HK-2 (cell line): ENCODE results near the gene KCNA5.

Source experiments
- DNase-seq: peaks from one replicate; pipeline ENCODE4 v3.0.0-alpha.2; 2018; ENCODE audit not compliant: unreplicated experiment

Gene KCNA5

GRCh38 chr12:5064913-5065490 lies 21.3 kb downstream of the KCNA5 start:
- no peak for DNase-seq

DNA sequence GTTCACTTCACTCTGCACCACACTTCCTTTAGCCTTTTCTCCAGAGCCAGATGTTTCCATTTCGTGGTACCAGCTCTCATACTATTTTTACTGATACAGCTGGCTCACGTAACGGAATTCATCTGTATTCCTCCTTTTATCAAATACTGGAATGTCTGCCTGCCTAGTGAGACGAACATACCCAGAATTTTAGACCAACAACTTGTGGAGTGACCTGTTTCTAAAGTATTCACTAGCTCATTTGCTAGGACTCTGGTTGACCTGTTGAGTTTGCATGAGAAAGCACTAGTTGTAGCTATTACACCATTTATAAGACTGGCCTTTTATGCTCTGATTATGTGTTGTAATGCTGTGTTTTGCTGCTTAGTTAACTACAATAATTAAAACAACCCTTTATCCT lies 22.6 kb downstream of the KCNA5 start:
- DNase-seq = no peak

DNA sequence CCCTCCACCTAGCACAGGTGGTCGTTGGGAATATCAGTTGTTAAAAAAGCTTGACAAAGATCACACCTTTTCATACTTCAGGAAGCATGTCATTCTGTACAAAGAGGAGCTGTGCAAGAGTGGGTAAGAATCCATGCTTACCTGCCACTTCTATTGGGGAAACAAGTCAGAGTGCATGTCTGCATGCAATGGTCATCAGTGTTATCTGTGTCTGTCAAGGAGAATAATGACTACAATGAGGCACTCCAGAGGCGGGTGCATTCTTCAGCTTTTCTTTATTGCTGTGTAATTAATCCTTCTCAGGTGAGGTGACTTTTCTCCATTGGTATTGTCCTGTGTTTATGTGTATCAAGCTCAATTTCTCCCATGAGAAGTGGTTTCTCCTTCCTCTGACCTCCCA lies 24.4 kb downstream of the KCNA5 start:
- DNase-seq = no peak

- DNase-seq = no peak
Measured at GRCh38 chr12:5068619-5069018, 24.9 kb downstream of the KCNA5 start.

DNA sequence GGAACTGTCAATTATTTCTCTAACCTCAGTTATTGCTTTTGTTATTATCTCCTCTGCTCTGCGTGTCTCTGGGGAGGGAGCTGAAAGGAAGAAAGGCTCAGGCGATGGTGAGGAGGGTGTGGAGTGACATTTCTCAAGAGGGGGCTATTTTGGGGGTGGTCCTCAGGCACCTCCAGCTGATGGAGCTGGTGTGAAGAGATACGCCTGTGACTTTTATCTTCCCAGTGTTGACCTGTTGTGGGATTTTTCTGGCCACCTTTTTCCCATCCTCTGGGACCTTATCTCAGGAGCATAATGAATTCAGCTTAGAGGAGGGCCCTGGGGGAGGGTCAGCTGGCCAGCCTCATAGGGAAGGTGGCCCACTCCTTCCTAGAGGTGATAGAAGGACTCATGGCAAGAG lies 26.4 kb downstream of the KCNA5 start:
- no peak for DNase-seq

- DNase-seq = no peak
Measured at GRCh38 chr12:5071496-5071895, 27.8 kb downstream of the KCNA5 start.

DNA sequence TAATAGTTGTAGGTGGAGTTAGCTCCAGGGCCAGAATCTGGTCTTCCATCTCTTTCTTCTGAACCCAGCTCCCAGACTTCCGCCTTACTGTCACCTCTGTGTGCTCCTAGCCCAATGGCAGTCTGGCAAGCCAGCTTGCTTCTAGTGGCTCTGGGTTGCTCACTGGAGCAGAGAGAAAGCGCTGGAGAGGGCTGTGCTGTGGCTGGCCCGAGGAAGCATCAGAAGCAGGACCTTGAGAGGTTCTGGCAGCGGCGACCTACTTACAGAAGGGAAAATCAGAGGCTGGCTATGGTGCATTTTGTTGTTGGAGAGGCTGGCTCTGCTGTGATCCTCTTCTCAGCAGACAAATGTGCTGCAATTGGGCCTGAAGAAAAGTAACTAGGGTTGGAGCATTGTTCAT lies 28.6 kb downstream of the KCNA5 start:
- DNase-seq = no peak

DNA sequence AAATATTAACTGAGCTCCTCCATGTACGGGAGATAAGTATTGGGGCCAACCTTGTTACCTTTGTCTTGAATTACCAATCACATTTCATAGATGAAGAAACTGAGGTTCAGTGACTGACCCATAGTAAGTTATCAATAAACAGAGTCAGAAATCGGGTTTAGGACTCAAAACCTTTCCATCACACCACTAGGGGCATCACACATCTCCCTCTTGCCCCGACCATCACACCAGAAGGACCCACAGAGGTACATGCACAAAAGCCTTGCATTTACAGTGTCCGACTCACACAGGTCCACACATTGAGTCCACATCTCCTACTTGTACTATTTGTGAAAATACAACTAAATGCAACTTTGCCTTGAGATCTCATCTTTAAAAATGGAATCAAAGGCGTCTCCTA lies 29.4 kb downstream of the KCNA5 start:
- no peak for DNase-seq

DNA sequence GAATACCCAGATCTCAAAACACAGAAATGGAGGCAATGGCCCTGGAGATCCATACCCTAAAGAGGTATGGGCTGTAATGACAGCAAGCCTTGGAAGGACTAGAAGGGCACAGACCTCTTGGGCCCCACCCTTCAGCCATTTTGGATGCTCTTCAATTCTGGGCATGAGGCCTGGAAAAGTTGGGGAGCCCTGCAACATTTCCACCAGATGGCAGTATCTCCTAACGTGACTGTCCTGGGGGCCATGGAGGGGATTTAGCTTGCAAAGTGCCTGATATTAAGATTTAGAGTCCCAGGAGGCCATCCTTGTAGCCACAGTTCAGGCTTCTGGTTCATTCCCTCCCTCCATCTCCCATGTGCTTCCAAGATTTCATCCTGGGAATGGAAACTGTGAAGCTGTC lies 30.2 kb downstream of the KCNA5 start:
- DNase-seq = no peak

DNA sequence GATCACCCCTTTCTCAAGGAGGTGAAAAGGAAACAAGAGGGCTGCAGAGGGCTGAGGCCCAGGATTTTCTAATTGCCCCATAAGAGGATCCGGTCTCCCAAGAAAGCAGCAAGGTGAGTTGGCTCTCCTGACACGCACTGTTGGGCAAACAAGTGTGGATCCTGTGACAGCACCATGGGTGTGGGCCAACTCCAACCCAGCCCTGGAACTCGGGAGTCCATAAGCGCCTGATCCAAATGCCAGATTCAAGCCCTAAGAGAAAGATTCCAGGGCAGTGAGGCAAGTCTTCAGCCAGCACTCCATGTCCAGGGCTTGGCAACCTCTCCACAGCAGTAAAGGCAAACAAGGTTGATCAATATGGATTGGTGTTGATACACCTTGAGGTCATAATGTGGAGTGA lies 33.1 kb downstream of the KCNA5 start:
- no peak for DNase-seq

DNA sequence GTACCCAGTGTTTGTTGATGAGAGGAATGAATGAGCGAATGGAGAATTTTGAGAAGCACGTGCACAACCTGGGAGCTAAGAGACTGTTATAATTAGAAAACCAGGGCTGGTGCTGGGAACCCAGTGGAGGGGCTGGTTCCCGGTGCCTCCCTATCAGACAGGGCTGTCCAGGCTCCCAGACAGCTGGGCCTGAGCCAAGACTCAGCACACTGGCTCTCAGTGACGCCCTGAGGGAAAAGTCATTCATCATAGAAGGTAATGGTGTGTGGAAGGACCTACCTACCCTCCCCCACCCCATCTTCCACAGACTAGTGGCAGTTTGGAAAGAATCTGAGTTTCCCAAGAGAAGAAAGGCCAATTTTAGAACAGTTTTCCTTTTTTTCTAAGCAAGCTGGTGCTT lies 34.7 kb downstream of the KCNA5 start:
- no peak for DNase-seq

DNA sequence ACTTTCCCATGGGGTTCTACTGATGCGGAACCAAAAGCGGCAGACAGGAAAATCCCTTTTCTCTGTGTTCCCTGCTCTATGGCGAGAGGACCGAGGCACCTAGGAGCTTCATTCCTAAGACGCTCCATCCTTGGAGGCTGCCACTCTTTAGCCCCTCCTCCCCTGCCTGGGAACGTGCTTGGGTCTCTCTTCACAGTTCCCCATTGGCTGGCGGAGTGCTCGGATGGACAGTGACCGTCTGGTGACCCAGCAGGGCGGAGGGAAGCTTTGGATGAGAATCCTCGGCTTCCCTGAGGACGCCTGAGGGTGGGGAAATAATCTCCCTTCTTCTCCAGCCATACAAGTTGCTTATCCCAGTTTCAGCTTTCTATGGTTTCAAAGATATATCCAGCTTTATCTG lies 37.3 kb downstream of the KCNA5 start:
- no peak for DNase-seq

GRCh38 chr12:5083955-5084849 lies 40.5 kb downstream of the KCNA5 start:
- no peak for DNase-seq

- no peak for DNase-seq
Measured at GRCh38 chr12:5085896-5086295, 42.2 kb downstream of the KCNA5 start.

- no peak for DNase-seq
Measured at GRCh38 chr12:5087831-5088554, 44.3 kb downstream of the KCNA5 start.

DNA sequence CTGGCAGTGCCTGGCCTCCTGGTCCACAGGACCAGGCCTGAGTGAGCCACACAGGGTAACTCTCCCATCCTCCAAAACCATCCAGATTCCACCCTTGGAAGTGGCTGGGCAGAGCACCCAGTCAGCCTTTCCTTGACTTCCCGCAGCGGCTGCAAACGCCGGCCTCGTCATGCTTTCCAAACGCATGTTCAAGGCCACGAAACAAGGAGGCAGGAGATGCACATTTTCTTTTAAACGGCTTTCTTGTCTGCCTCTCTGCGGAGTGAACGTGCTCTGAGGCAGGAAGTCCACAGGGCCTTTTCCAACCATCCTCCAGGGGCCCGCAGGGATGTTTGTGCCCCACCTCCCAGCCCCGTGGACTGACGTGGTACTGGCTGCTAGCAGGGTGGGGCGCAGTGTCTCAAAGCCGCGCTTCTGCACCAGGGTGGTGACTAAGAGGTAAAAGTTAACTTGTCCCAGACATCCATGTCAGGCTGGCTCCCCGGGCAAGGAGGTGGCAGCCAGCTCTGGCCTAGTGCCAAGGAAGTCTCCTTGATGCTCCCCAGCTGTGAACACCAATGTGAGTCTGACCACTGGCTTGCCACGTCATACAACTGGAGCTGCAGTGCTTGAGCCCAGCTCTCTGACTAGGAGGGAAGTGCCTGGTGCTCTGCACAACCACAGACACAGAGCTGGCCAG lies 45.0 kb downstream of the KCNA5 start:
- no peak for DNase-seq

- no peak for DNase-seq
Measured at GRCh38 chr12:5094551-5094950, 50.9 kb downstream of the KCNA5 start.

- DNase-seq = no peak
Measured at GRCh38 chr12:5094986-5095385, 51.3 kb downstream of the KCNA5 start.
